ENCODE measurements around the gene CYP4V2. TPM values are rescaled to one million over a fixed set of nuclear protein-coding genes. Genes with fewer than 3 reads are reported as not detected.

Gene CYP4V2
- total RNA-seq, 1 donor from 2014 or later, result 14.1 TPM

DNA sequence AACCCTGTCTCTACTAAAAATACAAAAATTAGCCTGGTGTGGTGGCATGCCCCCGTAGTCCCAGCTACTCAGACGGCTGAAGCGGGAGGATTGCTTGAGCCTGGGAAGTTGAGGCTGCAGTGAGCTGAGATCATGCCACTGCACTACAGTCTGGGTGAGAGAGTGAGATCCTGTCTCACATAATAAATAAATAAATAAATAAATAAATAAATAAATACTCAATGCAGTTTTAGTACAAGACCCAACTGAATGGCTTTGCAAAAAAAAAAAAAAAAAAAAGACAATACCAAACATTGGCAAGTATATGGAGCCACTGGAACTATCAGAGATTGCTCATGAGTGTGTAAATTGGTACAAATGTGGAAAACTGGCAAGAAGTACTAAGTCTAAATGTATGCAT, 3.3 kb upstream of the CYP4V2 start:
- TF ChIP-seq, protein P1, sequence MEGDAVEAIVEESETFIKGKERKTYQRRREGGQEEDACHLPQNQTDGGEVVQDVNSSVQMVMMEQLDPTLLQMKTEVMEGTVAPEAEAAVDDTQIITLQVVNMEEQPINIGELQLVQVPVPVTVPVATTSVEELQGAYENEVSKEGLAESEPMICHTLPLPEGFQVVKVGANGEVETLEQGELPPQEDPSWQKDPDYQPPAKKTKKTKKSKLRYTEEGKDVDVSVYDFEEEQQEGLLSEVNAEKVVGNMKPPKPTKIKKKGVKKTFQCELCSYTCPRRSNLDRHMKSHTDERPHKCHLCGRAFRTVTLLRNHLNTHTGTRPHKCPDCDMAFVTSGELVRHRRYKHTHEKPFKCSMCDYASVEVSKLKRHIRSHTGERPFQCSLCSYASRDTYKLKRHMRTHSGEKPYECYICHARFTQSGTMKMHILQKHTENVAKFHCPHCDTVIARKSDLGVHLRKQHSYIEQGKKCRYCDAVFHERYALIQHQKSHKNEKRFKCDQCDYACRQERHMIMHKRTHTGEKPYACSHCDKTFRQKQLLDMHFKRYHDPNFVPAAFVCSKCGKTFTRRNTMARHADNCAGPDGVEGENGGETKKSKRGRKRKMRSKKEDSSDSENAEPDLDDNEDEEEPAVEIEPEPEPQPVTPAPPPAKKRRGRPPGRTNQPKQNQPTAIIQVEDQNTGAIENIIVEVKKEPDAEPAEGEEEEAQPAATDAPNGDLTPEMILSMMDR (IDR thresholded peaks at IDR 0.05), result no peak
- DNase-seq (ENCODE audit: extremely low spot score, unreplicated experiment), result no peak
- Mint-ChIP-seq H3K9me3 (ENCODE audit: unreplicated experiment) (peaks cover 8% of the 10 kb centered on the region), H3K36me3 (ENCODE audit: unreplicated experiment) (no peaks in the 10 kb centered on the region), H3K27ac (ENCODE audit: unreplicated experiment) (no peak overlapping the region), H3K4me3 (ENCODE audit: unreplicated experiment) (no peak overlapping the region), H3K4me1 (ENCODE audit: unreplicated experiment) (peaks cover 23% of the 10 kb centered on the region), H3K27me3 (ENCODE audit: unreplicated experiment) (peaks cover 24% of the 10 kb centered on the region)

DNA sequence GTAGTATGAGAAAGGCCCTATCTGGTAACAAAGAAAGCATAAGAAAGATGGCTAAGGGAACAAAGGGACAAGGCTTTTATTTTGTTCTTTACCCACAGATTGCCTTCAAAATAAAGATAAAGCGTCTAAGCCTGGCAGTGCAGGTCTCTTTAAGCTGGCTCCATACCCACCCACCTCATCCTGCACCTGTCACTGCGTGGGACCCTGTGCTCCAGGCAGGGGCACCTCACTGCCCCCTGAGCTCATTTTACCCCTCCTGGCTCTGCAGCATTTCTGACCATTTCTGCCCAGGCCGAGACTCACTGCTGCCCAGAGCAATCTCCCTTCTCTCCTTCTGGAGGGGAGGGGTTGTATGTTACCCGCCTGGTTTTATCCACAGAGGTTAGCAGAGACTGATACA, 1.7 kb upstream of the CYP4V2 start:
- Mint-ChIP-seq H3K4me3 (ENCODE audit: unreplicated experiment) (peak overlapping the region; percentile 84), H3K27me3 (ENCODE audit: unreplicated experiment) (peaks cover 12% of the 10 kb centered on the region), H3K27ac (ENCODE audit: unreplicated experiment) (no peak overlapping the region), H3K36me3 (ENCODE audit: unreplicated experiment) (no peaks in the 10 kb centered on the region), H3K4me1 (ENCODE audit: unreplicated experiment) (peaks cover 24% of the 10 kb centered on the region), H3K9me3 (ENCODE audit: unreplicated experiment) (no peaks in the 10 kb centered on the region)
- DNase-seq (ENCODE audit: extremely low spot score, unreplicated experiment), result no peak
- TF ChIP-seq, protein P1 (IDR thresholded peaks at IDR 0.05), result no peak

GRCh38 chr4:186190581-186191199, 677 bp upstream of the CYP4V2 start:
- TF ChIP-seq, protein P1 (IDR thresholded peaks at IDR 0.05), result peak; percentile 18
- no peaks in the 10 kb centered on the region for H3K9me3 Mint-ChIP-seq (ENCODE audit: unreplicated experiment)
- H3K27ac Mint-ChIP-seq (ENCODE audit: unreplicated experiment), result peak overlapping the region; percentile 89
- H3K27me3 Mint-ChIP-seq (ENCODE audit: unreplicated experiment), result peaks cover 2% of the 10 kb centered on the region
- H3K36me3 Mint-ChIP-seq (ENCODE audit: unreplicated experiment), result peaks cover 3% of the 10 kb centered on the region
- DNase-seq (ENCODE audit: extremely low spot score, unreplicated experiment), result no peak
- peak overlapping the region; percentile 84 for H3K4me3 Mint-ChIP-seq (ENCODE audit: unreplicated experiment)
- peaks cover 24% of the 10 kb centered on the region for H3K4me1 Mint-ChIP-seq (ENCODE audit: unreplicated experiment)

DNA sequence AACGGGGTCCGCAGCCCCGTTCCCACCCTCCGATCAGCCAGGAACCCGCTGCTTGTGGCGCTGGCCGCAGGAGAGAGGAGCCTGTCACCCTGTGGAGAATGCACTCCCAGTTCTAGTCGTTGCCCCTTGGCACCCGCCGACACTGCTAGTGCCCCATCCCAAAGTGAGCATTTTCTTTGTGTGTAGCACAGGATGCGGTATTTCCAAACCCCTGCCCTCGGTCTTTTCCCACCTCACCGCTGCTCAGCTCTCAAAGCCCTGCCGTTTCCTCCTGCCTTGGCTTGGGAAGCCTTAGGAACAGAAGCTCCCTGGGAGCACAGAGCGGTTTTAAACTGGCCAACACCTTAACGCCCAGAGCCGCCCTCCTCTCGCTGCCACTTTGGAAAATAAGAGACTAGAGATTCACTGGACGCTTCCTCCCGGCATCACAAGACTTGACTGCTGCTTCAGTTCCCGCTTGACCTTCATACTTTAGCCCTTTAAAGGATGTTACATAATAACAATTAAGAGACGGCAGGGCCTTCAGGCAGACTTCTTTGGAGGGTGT, 772 bp downstream of the CYP4V2 start:
- Mint-ChIP-seq H3K9me3 (ENCODE audit: unreplicated experiment) (no peaks in the 10 kb centered on the region), H3K4me1 (ENCODE audit: unreplicated experiment) (peaks cover 24% of the 10 kb centered on the region), H3K27ac (ENCODE audit: unreplicated experiment) (peak overlapping the region; percentile 90), H3K4me3 (ENCODE audit: unreplicated experiment) (peak overlapping the region; percentile 85), H3K27me3 (ENCODE audit: unreplicated experiment) (no peaks in the 10 kb centered on the region), H3K36me3 (ENCODE audit: unreplicated experiment) (peaks cover 17% of the 10 kb centered on the region)
- TF ChIP-seq, protein P1 (IDR thresholded peaks at IDR 0.05), result no peak
- no peak for DNase-seq (ENCODE audit: extremely low spot score, unreplicated experiment)

DNA sequence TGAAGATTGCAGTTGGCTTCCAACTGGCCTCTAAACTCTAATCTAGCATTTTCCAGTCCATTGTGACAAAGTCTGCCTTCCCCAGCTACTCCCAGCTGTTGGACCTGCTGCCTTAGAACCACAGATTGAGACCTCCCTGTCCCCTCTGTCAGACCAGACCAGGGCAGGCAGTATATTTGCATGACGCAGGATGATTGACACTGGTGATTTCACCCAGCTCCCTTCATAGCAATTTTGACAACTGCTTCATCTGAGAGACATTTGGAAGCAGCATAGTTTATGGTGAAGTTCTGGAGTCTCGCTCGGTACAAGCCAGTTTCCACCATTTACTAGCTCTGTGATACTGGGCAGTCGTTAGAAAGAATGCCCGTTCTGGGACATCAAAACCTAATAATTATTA, 2.5 kb downstream of the CYP4V2 start:
- Mint-ChIP-seq H3K36me3 (ENCODE audit: unreplicated experiment) (peaks cover 21% of the 10 kb centered on the region), H3K9me3 (ENCODE audit: unreplicated experiment) (no peaks in the 10 kb centered on the region), H3K27me3 (ENCODE audit: unreplicated experiment) (no peaks in the 10 kb centered on the region), H3K27ac (ENCODE audit: unreplicated experiment) (no peak overlapping the region), H3K4me1 (ENCODE audit: unreplicated experiment) (peaks cover 24% of the 10 kb centered on the region), H3K4me3 (ENCODE audit: unreplicated experiment) (no peak overlapping the region)
- DNase-seq (ENCODE audit: extremely low spot score, unreplicated experiment), result no peak
- TF ChIP-seq, protein P1 (IDR thresholded peaks at IDR 0.05), result no peak

All from osteocyte (in vitro differentiated cells).